Measurements from ENCODE around the gene TNFRSF8.
A peak's percentile ranks its signal among the peaks of the same experiment; 100 is the strongest.

Gene TNFRSF8

GRCh38 chr1:12028248-12028647 is 34.9 kb upstream of the TNFRSF8 start:
- peaks cover 11% of the 10 kb centered on the region; the same call in 1 of the 2 replicates for H3K36me3 ChIP-seq (ENCODE audit: low read depth)

GRCh38 chr1:12028957-12029511 is 34.1 kb upstream of the TNFRSF8 start:
- Histone ChIP-seq H3K27me3 (ENCODE audit: insufficient read depth, poor library complexity, severe bottlenecking) (no peaks in the 10 kb centered on the region), H3K4me3 (ENCODE audit: severe bottlenecking) (no peak overlapping the region), H3K9me3 (ENCODE audit: severe bottlenecking) (no peaks in the 10 kb centered on the region), H3K36me3 (ENCODE audit: low read depth) (peaks cover 3% of the 10 kb centered on the region; the same call in 1 of the 2 replicates), H3K4me1 (ENCODE audit: insufficient read depth, poor library complexity, severe bottlenecking) (no peaks in the 10 kb centered on the region), H3K27ac (ENCODE audit: poor library complexity, severe bottlenecking) (no peak overlapping the region)
- DNase-seq (ENCODE audit: low spot score) (no peak), ATAC-seq (ENCODE audit: low read depth) (no peak)
- TF ChIP-seq, protein P1, sequence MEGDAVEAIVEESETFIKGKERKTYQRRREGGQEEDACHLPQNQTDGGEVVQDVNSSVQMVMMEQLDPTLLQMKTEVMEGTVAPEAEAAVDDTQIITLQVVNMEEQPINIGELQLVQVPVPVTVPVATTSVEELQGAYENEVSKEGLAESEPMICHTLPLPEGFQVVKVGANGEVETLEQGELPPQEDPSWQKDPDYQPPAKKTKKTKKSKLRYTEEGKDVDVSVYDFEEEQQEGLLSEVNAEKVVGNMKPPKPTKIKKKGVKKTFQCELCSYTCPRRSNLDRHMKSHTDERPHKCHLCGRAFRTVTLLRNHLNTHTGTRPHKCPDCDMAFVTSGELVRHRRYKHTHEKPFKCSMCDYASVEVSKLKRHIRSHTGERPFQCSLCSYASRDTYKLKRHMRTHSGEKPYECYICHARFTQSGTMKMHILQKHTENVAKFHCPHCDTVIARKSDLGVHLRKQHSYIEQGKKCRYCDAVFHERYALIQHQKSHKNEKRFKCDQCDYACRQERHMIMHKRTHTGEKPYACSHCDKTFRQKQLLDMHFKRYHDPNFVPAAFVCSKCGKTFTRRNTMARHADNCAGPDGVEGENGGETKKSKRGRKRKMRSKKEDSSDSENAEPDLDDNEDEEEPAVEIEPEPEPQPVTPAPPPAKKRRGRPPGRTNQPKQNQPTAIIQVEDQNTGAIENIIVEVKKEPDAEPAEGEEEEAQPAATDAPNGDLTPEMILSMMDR (IDR thresholded peaks at IDR 0.05; ENCODE audit: poor library complexity, severe bottlenecking) = no peak

More at GRCh38 chr1:12028248-12028647, 34.9 kb upstream of the TNFRSF8 start:
- Histone ChIP-seq H3K4me3 (ENCODE audit: severe bottlenecking) (no peak overlapping the region), H3K27ac (ENCODE audit: poor library complexity, severe bottlenecking) (no peak overlapping the region), H3K9me3 (ENCODE audit: severe bottlenecking) (no peaks in the 10 kb centered on the region), H3K4me1 (ENCODE audit: insufficient read depth, poor library complexity, severe bottlenecking) (no peaks in the 10 kb centered on the region), H3K27me3 (ENCODE audit: insufficient read depth, poor library complexity, severe bottlenecking) (no peaks in the 10 kb centered on the region)
- ATAC-seq (ENCODE audit: low read depth) = no peak
- DNase-seq (ENCODE audit: low spot score) = no peak
- TF ChIP-seq, protein P1 (IDR thresholded peaks at IDR 0.05; ENCODE audit: poor library complexity, severe bottlenecking) = no peak

DNA sequence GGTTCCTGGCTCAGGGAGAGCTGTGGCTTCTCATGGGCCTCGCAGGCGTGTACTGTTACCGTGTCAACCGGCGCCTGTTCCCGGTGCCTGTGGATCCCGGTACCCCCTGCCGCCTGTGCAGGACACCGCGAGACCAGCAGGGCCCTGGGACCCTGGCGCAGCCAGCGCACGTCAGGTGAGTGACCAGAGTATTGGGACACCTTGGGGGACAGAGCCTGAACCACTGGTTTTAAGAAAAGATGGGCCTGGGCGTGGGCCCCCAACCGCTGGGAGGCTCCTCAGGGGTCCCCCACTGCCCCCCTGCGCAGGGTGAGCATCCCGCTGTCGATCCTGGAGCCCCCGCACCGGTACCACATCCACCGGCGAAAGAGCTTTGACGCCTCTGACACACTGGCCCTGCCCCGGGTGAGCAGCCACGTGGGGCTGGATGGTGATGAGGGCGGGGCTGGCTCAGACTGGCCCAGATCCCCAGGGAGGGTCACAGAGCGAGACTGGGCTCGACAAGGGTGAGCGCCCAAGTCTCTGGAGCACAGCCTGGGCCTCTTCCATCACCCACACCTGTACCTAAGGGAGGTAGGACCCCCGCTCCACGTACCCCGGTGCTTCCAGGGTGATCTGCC is 33.3 kb upstream of the TNFRSF8 start:
- Histone ChIP-seq H3K4me3 (ENCODE audit: severe bottlenecking) (no peak overlapping the region), H3K27me3 (ENCODE audit: insufficient read depth, poor library complexity, severe bottlenecking) (no peaks in the 10 kb centered on the region), H3K27ac (ENCODE audit: poor library complexity, severe bottlenecking) (no peak overlapping the region), H3K9me3 (ENCODE audit: severe bottlenecking) (no peaks in the 10 kb centered on the region), H3K4me1 (ENCODE audit: insufficient read depth, poor library complexity, severe bottlenecking) (no peaks in the 10 kb centered on the region), H3K36me3 (ENCODE audit: low read depth) (no peaks in the 10 kb centered on the region; the same call in 1 of the 2 replicates)
- ATAC-seq (ENCODE audit: low read depth) (no peak; the same call in 2 of the 3 replicates), DNase-seq (ENCODE audit: low spot score) (no peak)
- TF ChIP-seq, protein P1 (IDR thresholded peaks at IDR 0.05; ENCODE audit: poor library complexity, severe bottlenecking) = no peak

DNA sequence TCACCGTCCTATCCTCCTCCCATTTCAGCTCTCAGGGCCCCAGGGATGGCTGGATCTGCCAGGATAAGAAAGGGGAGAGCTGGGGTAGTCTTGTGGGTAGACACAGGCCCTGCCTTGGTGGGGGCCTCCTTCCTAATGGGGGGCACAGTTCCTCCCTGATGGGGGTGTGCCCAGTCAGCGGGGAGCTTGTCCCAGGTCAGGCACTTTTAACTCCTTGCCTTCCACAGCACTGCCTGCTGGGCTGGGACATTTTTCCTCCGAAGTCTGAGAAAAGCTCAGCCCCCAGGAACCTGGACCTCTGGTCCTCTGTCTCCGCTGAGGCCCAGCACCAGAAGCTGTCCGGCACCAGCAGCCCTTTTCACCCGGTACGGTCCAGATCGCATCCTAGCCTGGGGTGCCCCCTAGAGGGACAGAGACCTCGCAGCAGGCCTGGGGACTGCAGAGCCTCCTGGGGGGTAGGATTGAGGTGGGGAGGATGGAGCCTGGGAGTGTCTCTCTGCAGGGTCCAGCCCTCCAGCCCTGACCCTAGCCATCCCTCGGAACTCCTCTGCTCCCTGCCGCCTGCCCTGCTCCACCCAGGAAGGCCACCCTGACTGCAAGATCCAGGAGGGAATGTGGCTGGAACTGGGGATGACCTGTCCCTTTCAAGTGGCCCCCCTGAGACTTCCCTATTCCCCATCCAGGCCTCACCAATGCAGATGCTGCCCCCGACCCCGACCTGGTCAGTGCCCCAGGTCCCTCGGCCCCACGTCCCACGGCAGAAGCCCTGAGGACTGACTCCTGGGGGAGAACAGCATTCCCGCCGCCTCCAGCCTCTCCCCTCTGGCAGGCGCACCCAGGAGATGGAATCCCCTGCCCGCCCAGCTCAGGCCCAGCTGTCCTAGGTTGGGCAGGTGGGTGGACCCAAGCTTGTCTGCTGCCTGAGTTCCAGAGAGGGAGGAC is 31.8 kb upstream of the TNFRSF8 start:
- H3K36me3 ChIP-seq (ENCODE audit: low read depth) = no peaks in the 10 kb centered on the region
- DNase-seq (ENCODE audit: low spot score) (no peak), ATAC-seq (ENCODE audit: low read depth) (peak; percentile 65)
- TF ChIP-seq, protein P1 (IDR thresholded peaks at IDR 0.05; ENCODE audit: poor library complexity, severe bottlenecking) = peak; percentile 46
- no peaks in the 10 kb centered on the region for H3K27me3 ChIP-seq (ENCODE audit: insufficient read depth, poor library complexity, severe bottlenecking)
- H3K4me3 ChIP-seq (ENCODE audit: severe bottlenecking) = no peak overlapping the region
- H3K4me1 ChIP-seq (ENCODE audit: insufficient read depth, poor library complexity, severe bottlenecking) = no peaks in the 10 kb centered on the region
- H3K9me3 ChIP-seq (ENCODE audit: severe bottlenecking) = no peaks in the 10 kb centered on the region
- no peak overlapping the region for H3K27ac ChIP-seq (ENCODE audit: poor library complexity, severe bottlenecking)

Data from RWPE2 (cell line).